Spleen (tissue), 7 donors: ENCODE measurements around the gene PEPD.

Experiments used
- POLR2A ChIP-seq, 3 donors: fragments of 450-650 bp; IDR thresholded peaks; one replicate each; pipeline ENCODE4 v1.5.1; 2017; ENCODE audit warnings: antibody characterized with exemption in 3 of 3, mild to moderate bottlenecking in 1 of 3
- POLR2AphosphoS5 ChIP-seq, 3 donors: sonication (generic); formaldehyde crosslinking; IDR thresholded peaks; one replicate each; pipeline ENCODE4 v1.5.1; 2017; ENCODE audit warnings: antibody characterized with exemption in 3 of 3
- TF ChIP-seq, protein P1 (sequence below), 11 experiments: fragments of 200-600 bp in 7 of 11; fragments of 450-650 bp in 4 of 11; sonication (generic) in 4 of 11; IDR thresholded peaks in 8 of 11; conservative IDR thresholded peaks in 3 of 11; 1 replicate in 7 of 11; 2 replicates in 4 of 11; pipeline versions ENCODE4 v1.4.0 to v1.8.0; 2016 to 2021; ENCODE audit warnings: antibody characterized with exemption in 11 of 11, inconsistent platforms in 4 of 11, mild to moderate bottlenecking in 1 of 11
- donor health status: DM: no; HTN: no; CAD: no; lungs with moderate emphysema.
- donor health status: DM: no; HTN: no; CAD: no.
- donor health status: DM: no; HTN: no; CAD: no.

DNA sequence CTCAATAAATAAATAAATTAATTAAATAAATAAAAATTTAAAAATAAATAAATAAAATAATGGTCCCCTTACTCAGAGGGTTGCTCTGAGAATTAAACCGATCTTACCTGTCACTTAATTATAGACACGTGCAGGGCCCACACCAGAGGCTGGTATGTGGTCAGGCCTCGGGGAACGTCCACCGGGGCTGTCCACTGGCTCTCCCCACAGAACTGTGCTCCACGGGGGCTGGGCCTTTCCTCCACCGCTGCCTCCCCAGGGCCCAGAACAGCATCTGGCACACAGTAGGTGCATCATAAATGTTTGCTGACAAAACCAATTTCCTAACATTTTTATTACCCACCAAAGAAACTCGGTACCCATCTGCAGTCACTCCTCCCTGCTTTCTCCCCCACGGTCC lies 78.9 kb downstream of the PEPD start:
- TF ChIP-seq, protein P1, sequence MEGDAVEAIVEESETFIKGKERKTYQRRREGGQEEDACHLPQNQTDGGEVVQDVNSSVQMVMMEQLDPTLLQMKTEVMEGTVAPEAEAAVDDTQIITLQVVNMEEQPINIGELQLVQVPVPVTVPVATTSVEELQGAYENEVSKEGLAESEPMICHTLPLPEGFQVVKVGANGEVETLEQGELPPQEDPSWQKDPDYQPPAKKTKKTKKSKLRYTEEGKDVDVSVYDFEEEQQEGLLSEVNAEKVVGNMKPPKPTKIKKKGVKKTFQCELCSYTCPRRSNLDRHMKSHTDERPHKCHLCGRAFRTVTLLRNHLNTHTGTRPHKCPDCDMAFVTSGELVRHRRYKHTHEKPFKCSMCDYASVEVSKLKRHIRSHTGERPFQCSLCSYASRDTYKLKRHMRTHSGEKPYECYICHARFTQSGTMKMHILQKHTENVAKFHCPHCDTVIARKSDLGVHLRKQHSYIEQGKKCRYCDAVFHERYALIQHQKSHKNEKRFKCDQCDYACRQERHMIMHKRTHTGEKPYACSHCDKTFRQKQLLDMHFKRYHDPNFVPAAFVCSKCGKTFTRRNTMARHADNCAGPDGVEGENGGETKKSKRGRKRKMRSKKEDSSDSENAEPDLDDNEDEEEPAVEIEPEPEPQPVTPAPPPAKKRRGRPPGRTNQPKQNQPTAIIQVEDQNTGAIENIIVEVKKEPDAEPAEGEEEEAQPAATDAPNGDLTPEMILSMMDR (IDR thresholded peaks at IDR 0.05 in 8 of 11, conservative IDR thresholded peaks at IDR 0.05 in 3 of 11): no peak
- TF ChIP-seq POLR2A (IDR thresholded peaks at IDR 0.05) (no peak), POLR2AphosphoS5 (IDR thresholded peaks at IDR 0.05) (no peak)
